ENCODE results near the gene MACROD2. TPM values are rescaled to one million over a fixed set of nuclear protein-coding genes. Genes with fewer than 3 reads are reported as not detected.

The MACROD2 gene
- total RNA-seq, 4 donors from 2014 or later, result 4.0 to 14.1 (median 10.4) TPM

- Histone ChIP-seq H3K4me3 (no peak overlapping the region), H3K27me3 (no peaks in the 10 kb centered on the region), H3K9me3 (no peaks in the 10 kb centered on the region), H3K27ac (no peak overlapping the region), H3K4me1 (no peaks in the 10 kb centered on the region), H3K36me3 (no peaks in the 10 kb centered on the region)
- TF ChIP-seq EP300 (IDR thresholded peaks at IDR 0.05), result no peak
- TF ChIP-seq POLR2A (IDR thresholded peaks at IDR 0.05), result no peak
- no peak for TF ChIP-seq CTCF (IDR thresholded peaks at IDR 0.05)
- 93 to 95% methylated on average over 3 of the region's 3 CpGs for whole genome bisulfite sequencing, 2 donors
- no peak for DNase-seq (ENCODE audit: low spot score in 2 of 2)
Measured at GRCh38 chr20:15837563-15837962, 1842.2 kb downstream of the MACROD2 start.

DNA sequence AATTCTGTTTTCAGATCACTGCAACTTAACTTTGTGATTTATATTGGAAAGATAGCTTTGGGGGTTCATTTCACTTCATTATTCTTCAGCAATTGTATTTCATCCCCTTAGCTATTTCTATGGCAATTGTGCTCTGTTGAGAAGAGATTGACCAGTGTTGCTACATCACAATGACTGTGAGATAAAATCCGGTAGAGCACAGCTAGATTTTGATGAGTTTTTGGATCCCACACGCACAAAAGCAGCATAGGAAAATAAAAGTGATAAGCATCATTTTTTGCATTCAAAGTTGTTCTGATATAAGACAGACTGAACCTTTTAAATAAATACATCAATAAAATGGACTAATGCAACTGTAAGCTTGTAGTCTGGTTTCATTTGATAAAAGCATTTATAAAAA, 1843.2 kb downstream of the MACROD2 start:
- no peaks in the 10 kb centered on the region for H3K27me3 ChIP-seq
- TF ChIP-seq EP300 (IDR thresholded peaks at IDR 0.05) (no peak), POLR2A (IDR thresholded peaks at IDR 0.05) (no peak), CTCF (IDR thresholded peaks at IDR 0.05) (no peak)
- no peaks in the 10 kb centered on the region for H3K4me1 ChIP-seq
- no peaks in the 10 kb centered on the region for H3K9me3 ChIP-seq
- H3K36me3 ChIP-seq, result no peaks in the 10 kb centered on the region
- no peak overlapping the region for H3K27ac ChIP-seq
- no peak for DNase-seq (ENCODE audit: low spot score in 2 of 2)
- H3K4me3 ChIP-seq, result no peak overlapping the region
- WGBS, 2 donors, result 77 to 96% methylated on average over 2 of the region's 2 CpGs

- no peaks in the 10 kb centered on the region for H3K4me1 ChIP-seq
- H3K27ac ChIP-seq, result no peak overlapping the region
- no peaks in the 10 kb centered on the region for H3K36me3 ChIP-seq
- TF ChIP-seq EP300 (IDR thresholded peaks at IDR 0.05) (no peak), POLR2A (IDR thresholded peaks at IDR 0.05) (no peak), CTCF (IDR thresholded peaks at IDR 0.05) (no peak)
- no peaks in the 10 kb centered on the region for H3K9me3 ChIP-seq
- no peaks in the 10 kb centered on the region for H3K27me3 ChIP-seq
- no peak overlapping the region for H3K4me3 ChIP-seq
- 42 to 49% methylated on average over 4 of the region's 4 CpGs for WGBS, 2 donors
- DNase-seq (ENCODE audit: low spot score in 2 of 2), result no peak
Measured at GRCh38 chr20:15840636-15841301, 1845.5 kb downstream of the MACROD2 start.

GRCh38 chr20:15842872-15843271, 1847.6 kb downstream of the MACROD2 start:
- 74 to 86% methylated on average over 1 of the region's 1 CpG for WGBS, 2 donors
- DNase-seq (ENCODE audit: low spot score in 2 of 2), result no peak
- H3K9me3 ChIP-seq, result no peaks in the 10 kb centered on the region
- no peak for TF ChIP-seq EP300 (IDR thresholded peaks at IDR 0.05)
- TF ChIP-seq POLR2A (IDR thresholded peaks at IDR 0.05), result no peak
- TF ChIP-seq CTCF (IDR thresholded peaks at IDR 0.05), result no peak
- no peak overlapping the region for H3K4me3 ChIP-seq
- H3K4me1 ChIP-seq, result peaks cover 0 to 5% (median 0%) of the 10 kb centered on the region in 4 donors
- no peaks in the 10 kb centered on the region for H3K27me3 ChIP-seq
- H3K27ac ChIP-seq, result no peak overlapping the region
- H3K36me3 ChIP-seq, result no peaks in the 10 kb centered on the region

- Histone ChIP-seq H3K27me3 (no peaks in the 10 kb centered on the region), H3K36me3 (no peaks in the 10 kb centered on the region), H3K9me3 (no peaks in the 10 kb centered on the region), H3K4me1 (peaks cover 0 to 5% (median 0%) of the 10 kb centered on the region in 4 donors), H3K27ac (no peak overlapping the region), H3K4me3 (no peak overlapping the region)
- TF ChIP-seq EP300 (IDR thresholded peaks at IDR 0.05), result no peak
- TF ChIP-seq CTCF (IDR thresholded peaks at IDR 0.05), result no peak
- TF ChIP-seq POLR2A (IDR thresholded peaks at IDR 0.05), result no peak
- 72 to 76% methylated on average over 1 of the region's 1 CpG for WGBS, 2 donors
- no peak for DNase-seq (ENCODE audit: low spot score in 2 of 2)
Measured at GRCh38 chr20:15843777-15844176, 1848.5 kb downstream of the MACROD2 start.

Data from tibial nerve (tissue), 4 donors.